Stimulated activated CD4-positive, alpha-beta T cell treated with anti-CD3 and anti-CD28 coated beads, Interleukin-12 subunit alpha, Interleukin-12 subunit beta, amount 100 ng/mL, for 24 hours (primary cell): ENCODE results near the gene FBXO7.

Experiments used
- DNase-seq, 2 experiments: peaks; one replicate each; pipeline ENCODE4 v3.0.0-alpha.2; 2020; ENCODE audit warnings: low read depth in 2 of 2

FBXO7 gene

DNA sequence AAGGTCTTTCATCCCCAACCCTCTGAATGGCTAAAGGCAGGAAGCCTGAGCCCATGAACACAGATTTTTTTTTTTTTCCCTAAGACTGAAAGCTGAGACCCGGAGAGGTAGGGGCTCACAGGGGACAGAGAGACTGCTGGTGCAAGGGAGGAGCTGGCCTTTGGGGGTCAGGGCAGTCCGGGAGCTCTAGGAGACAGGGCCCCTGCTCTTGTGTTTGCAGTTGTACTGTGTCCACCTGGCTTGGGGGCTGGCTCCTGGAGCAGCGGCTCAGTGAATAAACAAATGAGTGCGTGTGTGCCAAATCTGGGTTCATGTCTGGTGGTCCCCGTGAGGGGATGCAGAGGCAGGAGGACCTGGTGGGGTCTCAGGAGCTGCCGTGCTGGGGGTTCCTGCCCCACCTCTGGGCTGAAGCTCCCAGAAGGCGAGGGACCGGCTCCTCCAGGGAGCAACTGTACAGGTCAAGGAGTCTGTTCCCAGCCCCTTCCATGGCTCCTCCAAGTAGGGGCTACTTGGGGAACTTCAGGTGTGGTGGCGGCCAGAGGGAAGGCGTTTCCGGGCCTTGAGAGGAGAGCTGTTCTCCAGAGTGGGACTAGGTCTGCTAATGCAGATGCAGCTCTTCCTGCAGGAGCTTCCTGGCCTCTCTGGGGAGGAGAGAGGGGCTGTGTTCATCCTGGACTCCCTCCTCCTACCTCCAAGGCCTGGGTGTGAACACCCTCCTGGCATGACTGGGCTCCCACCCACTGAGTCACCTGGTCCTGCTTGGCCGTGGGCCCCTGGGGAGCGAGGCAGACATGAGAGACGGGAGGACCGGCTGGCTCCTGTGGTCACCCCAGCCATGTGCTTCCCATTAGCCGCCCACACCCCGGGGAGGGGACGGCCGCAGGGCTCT, 57.6 kb downstream of the FBXO7 start:
- no peak for DNase-seq

DNA sequence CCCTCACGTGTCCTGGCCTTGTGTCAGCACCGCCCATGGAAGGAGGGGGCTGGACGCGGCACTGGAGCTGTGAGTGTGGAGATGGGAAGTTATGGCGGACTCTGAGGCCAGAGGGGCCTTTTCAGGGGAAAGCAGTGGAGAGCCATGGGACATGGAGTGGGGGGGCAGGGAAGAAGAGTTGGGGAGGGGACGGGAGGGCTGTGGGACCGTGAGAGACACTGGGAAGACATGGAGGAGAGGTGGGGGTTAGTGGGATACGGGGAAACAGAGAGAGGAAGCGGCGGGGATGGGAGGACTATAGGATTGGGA, 58.2 kb downstream of the FBXO7 start:
- DNase-seq: no peak

DNA sequence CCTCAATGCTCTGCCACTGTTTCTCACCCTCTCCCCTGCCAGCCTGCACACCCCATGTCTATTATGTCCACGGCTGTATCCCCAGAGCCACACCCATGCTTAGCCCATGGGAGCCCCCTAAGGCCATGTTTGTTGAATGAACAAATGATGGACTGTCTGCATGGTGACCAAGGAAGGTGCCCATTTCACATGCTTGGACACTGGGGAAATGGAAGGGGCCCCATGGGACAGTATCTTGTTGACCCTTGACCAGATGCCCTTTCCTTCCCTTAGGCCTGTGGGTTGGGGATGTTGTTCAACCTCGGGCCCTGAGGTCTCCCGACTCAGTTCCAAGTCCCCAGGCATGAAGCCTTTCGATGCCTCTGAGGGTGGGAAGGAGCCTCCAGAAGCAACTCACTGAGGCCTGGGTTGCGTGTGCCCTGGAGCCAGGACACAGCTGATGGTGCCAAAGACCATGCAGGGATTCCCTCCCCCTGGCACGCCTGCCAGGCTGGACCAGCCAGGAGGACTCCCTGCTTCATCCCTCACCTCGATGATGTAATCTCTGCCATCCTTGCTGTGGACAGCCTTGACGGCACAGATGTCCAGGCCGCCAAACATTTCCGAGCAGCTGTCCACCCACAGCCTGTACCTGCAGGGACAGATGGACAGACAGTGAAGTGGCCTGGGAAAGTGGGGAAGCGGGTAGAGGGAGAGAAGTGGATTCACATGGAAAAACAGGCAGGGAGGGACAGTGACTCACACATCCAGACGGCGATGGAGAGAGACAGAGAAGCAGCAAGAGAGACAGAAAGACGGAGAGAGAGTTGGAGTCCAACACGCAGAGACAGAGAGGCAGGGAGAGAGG, 58.9 kb downstream of the FBXO7 start:
- no peak for DNase-seq

DNA sequence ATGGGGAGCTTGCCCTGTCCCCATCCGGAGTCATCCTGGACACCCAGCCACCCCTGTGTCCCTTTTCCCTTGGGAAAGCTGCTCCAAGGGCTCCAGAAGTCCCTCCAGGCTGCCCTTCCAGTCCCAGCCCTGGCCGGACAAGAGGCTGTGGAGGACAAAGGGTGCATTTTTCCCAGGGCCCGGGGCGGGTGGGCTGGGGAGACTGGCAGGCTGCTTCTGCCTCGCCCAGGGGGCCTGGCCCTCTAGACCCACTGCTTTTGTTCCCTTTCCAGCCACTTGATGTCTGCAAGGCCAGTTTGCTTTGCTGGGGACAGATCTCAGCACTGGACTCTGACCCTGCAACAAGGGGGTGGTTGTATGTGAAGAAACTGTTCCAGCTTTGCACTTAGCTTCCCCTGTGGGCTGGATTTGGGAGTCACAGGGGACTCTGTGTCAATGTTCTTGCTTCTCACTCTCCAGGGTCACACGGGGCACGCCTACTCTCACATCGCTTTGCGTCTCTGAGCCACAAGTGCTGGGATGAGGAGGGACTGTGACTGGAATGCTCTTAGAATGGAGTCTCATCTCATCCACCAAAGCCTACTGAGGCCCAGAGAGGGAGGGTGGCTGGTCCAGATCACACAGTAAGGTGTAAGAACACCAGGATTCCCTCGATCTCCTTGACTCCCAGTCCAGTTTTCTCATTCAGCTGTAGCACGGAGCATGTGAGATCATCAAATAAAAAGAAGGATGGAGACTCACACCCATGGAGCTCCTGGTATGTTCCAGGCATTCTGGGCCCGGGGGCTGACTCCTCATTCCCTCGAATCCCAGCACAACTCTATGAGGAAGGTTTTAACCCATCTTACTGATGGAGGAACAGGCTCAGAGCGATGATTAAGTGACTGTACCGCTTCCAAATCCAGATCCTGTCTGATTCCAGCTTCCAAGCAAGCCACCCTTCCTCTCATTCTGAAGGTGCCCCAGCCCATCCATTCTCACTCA, 59.9 kb downstream of the FBXO7 start:
- no peak for DNase-seq

DNA sequence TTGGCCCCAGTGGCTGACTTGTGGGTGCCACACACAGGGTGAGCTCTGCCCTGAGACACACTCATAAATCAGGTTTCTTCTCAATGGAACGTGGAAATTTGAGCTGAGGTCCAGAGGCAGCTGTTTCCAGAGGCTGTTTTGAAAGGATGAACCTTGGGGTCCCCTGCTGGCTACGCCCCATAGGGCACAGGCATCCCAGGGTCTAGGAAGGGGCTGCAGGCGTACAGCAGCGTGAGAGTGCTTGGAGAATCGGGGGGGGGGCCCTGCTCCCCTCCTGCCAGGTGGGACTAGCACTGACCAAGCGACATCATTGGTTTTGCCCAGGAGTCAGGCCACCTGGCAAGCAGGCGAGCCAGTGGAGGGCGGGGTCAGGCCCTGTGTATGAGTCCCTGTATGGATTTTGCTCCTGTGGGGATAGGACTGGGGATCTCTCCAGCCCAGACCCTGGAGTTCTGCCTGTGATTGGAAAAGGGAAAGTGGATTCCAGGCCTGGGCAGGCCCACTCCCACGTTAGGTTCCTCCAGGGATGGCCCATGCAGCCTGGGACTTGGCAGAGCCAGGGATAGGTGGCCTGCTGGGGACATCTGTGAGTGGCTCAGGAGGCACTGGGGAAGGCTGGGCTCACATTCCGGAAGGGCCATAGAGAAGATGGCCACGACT, 61.0 kb downstream of the FBXO7 start:
- DNase-seq: no peak

DNA sequence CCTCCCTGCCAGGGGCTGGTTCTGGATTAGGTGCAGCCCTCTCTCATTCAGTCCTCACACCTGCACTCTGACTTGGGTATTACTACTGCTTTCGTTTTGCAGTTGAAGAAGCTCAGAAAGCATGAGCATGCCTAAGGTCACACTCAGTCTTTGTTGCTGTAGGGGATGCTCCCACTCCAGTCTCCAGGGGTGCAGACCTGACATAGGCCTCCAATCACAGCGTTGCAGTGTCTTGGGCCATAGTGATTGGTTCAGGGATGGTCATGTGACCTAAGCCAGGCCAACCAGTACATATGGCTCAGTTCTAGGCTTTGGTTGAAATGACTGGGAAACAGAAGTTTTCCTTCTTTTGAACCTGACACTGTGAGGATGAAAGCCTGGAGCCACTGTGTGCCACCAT, 61.7 kb downstream of the FBXO7 start:
- DNase-seq: no peak

DNA sequence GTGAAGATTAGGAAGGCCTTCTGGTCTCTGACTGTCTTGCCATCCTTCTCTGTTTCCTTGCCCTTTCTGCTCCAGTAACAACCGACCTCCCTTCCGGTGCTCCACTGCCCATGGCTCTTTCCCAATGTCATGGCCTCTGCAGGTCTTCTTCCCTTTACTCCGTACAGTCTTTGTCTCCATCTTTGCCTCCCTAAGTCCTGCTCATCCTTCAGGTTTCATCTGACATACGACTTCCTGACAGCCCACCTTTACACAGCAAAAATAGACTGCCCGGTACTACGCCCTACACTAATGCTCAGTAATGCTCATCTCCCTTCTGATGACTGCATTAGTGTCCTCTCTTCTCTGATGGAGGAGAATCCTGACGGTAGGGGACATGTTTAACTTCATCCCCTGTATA, 63.9 kb downstream of the FBXO7 start:
- no peak for DNase-seq

DNA sequence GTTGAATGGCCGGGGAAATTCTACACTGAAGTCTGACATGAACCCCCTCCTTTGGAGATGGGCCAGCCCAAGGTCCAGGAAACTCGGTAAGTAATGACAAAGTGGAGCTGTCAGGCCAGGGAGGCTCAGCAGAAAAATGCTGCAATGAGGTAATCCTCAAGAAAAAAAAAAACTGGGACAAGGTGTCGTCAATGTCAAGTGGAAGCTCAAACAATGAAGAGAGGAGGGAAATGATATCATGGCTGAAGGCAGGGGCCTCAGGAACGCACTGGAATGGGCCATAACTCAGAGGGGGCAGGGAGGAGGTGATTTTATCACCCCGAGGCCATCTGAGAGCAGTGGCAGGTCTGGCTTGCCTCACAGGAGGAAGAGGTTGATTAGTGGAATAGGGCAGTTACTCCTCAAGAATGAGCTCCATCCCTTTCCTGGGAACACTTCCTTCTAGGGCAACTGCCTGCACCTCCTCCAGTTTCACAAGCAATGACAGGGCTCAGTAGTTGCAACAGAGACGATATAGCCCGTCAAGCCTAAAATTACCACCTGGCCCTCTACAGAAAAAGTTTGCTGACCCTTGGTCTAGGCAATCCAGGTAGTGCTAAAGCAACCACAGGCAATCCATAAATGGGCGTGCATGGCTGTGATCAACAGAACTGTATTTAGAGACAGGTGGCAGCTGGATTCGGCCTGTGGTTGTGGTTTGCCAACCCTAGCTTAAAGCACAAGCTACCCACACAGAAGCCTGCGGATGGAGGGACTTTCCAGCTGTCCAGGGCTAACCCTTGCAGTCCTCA, 65.2 kb downstream of the FBXO7 start:
- no peak for DNase-seq

DNA sequence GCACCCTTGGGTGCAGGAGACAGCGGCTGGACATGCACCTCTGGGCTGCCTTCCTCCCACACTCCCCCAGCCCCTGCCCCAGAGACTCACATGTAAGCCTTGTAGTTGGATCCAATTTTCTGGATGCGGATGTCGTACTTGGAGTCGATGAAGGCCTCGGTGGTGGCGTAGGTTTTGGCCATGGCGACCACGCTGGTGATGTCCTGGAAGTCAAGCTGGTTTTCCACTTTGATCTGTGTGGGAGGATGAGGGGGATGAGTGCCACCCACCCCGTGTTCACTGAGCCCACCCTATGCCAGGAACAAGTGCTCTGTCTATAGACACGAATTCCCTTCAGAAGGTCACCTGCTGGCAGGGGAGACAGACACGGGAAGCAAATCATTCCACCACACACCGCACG, 66.9 kb downstream of the FBXO7 start:
- no peak for DNase-seq

DNA sequence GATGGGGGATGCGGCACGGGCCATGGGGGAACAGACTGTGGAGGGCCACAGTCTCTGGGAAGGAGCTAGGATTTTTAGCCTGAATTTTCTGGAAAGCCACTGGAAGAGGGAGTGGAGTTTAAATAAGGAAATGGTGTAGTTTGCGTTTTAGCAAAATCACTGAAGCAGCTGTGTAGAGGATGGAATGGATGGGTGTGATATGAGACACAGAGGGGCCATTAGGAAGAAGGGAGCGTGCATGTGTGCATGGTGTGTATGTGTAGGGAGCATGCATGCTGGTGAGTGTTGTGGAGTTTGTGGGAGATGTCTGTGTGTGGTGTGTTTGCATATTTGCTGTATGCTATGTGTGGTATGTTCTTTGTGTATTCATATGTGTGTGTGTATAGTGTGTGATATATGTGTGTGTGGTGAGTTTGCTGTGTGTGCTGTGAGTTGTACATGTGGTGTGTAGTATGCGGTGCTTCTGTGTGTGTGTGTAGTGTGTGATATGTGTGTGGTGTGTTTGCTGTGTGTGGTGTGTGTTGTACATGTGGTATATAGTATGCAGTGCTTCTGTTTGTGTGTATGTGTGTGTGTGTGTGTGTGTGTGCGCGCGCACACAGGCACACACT, 67.6 kb downstream of the FBXO7 start:
- DNase-seq: no peak

DNA sequence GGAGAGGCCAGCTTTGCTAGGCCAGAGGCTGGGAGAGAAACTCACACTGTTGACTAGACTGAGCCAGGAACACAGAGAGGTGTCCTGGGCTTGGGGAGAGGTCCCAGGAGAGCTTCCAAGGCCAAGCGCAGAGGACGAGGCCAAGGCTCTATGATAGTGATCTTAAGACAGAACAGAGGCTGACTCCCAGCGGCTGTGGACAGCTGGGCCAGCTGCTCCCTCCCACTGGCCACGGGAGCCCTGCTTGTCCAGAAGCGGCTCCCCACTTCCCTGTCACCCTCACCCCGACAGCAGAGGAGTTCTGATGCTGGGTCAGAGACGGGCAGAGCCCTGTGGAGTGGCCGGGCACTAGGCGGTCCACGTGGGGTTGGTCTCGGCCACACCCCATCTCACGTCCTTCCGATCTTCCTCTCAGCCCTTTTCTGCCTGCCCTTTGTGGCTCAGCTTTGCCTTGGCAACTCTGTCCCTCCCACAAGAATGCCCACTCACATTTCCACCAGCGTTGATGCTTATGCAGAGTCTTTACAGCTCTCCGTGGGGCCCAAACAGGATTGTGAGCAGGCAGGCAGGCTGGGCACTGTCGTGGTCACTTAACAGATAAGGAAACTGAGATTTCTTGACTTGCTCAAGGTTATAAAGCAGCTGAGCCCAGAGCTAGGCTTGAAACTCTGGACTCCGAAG, 68.2 kb downstream of the FBXO7 start:
- DNase-seq: no peak

DNA sequence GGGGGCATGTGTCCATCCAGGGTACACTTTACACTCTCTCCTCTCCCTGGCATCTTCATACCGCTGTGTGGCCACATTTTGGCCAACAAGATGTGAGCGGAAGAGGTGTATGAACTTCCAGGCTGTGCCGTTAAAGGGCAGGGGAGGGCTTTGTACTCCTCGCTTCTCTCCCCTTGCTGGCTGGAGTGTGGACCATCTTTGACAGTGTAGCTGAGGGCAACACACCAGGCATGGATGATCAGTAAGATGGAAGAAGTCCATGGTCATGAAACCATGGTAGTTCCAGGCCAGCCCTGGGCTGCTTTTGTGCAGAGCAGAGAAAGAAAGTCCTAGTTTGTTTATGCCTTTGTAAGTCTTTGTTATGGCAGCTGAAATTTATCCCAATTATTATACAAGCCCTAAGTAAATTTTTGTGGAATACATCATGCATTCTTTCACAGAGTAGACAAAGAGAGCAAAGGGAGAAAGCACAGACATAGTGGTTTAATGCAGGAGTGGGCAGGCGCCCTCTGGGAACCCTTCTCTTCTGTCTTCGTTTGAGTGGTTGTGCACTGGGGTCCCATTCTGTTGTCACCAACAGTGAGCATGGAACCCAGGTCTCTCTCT, 70.4 kb downstream of the FBXO7 start:
- DNase-seq: no peak

DNA sequence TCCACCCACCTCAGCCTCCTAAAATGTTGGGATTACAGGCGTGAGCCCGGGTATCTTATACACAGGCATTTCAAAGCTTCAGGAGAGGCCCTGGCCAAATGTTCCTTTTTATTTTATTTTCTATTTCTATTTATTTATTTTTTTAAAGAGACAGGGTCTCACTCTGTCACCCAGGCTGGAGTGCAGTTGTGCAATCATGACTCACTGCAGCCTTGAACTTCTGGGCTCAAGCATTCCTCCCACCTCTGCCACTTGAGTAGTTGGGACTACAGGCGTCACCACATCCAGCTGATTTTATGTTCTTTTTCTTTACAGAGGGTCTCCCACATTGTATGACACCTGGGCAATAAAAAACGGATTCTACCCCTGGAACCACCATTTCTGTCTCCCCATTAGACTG, 71.2 kb downstream of the FBXO7 start:
- no peak for DNase-seq

DNA sequence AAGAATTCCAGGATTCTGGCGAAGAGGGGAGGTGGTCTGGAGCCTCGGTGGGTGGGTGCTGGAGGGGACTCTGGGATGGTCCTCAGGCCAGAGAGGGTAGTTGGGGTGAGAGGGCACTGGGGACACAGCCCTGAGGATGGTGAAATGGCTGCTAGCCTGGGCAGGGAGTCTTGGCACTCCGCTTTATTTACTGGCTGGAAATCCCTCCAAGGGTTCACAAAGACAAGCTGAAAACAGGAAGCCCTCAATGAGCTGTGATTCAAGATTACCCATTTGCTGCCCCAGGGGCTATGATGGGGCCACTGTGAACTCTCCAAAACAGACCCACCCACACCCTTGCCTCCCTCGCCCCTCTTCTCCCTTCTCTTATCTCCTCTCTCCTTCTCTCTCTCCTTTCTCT, 71.9 kb downstream of the FBXO7 start:
- no peak for DNase-seq

DNA sequence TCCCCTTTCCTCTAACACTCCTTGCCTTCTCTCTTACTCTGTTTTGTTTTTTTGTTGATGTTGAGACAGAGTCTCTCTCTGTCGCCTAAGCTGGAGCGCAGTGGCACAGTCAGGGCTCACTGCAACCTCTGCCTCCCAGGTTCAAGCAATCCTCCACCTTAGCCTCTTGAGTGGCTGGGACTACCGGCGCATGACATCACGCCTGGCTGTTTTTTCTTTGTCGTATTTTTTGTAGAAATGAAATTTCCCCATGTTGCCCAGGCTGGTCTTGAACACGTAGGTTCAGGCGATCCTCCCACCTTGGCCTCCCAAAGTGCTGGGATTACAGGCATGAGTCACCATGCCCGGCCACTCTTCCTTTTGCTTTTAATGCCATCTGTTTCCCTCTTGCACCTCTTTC, 72.3 kb downstream of the FBXO7 start:
- DNase-seq: no peak

DNA sequence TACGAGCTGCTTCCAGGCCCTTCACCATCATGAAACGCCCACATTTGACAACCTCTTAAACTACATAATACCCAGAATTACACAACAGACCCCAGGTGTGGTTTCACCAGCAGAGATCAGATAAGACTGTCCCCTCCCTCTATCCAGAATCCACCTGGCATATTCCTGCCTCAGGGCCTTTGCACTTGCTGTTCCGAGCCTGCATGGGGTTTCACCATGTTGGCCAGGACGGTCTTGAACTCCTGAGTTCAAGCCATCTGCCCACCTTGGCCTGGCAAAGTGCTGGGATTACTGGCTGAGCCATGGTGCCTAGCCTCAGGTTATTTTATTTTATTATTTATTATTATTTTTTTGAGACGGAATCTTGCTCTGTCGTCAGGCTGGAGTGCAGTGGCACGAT, 73.4 kb downstream of the FBXO7 start:
- no peak for DNase-seq
